GM18868 (cell line): ENCODE data around the gene C1QBP.
"Not testable (repeated sequence)": the region's sequence is repeated elsewhere in the genome, so short reads cannot be mapped to it uniquely, and the experiment has no call there.

ENCODE experiments used
- ATAC-seq: cut with Tn5 transposase; IDR thresholded peaks from one replicate; pipeline ENCODE4 v1.9.1; 2021; ENCODE audit warnings: mild to moderate bottlenecking, moderate library complexity; ENCODE audit not compliant: unreplicated experiment

Gene C1QBP

GRCh38 chr17:5434984-5435383 is 4.0 kb downstream of the C1QBP start:
- no peak for ATAC-seq

- ATAC-seq = no peak
Measured at GRCh38 chr17:5431949-5432556, 6.9 kb downstream of the C1QBP start.

- not testable (repeated sequence) for ATAC-seq
Measured at GRCh38 chr17:5431234-5431633, 7.7 kb downstream of the C1QBP start.

- no peak for ATAC-seq
Measured at GRCh38 chr17:5430413-5430999, 8.4 kb downstream of the C1QBP start.

- ATAC-seq = no peak
Measured at GRCh38 chr17:5429191-5429887, 9.6 kb downstream of the C1QBP start.

GRCh38 chr17:5425826-5426225 is 13.1 kb downstream of the C1QBP start:
- no peak for ATAC-seq

- no peak for ATAC-seq
Measured at GRCh38 chr17:5424909-5425308, 14.0 kb downstream of the C1QBP start.

- ATAC-seq = no peak
Measured at GRCh38 chr17:5422505-5422904, 16.4 kb downstream of the C1QBP start.

- peak; percentile 56 for ATAC-seq
Measured at GRCh38 chr17:5419959-5420653, 18.8 kb downstream of the C1QBP start, which contains the start of gene RPAIN. RPAIN (plus strand) TSS chr17:5420182; CDS start chr17:5420211, 29 bp downstream.

- ATAC-seq = peak; percentile 92
Measured at GRCh38 chr17:5419356-5419958, 19.5 kb downstream of the C1QBP start, which contains the start of gene NUP88. NUP88 (minus strand) TSS chr17:5419662; CDS start chr17:5419650, 12 bp downstream.

- ATAC-seq = peak; percentile 20
Measured at GRCh38 chr17:5418858-5419355, 20.0 kb downstream of the C1QBP start.

GRCh38 chr17:5416901-5417300 is 22.1 kb downstream of the C1QBP start:
- ATAC-seq = no peak

GRCh38 chr17:5413682-5414081 is 25.3 kb downstream of the C1QBP start:
- no peak for ATAC-seq

- ATAC-seq = no peak
Measured at GRCh38 chr17:5410594-5411272, 28.2 kb downstream of the C1QBP start.

- ATAC-seq = no peak
Measured at GRCh38 chr17:5408186-5408585, 30.8 kb downstream of the C1QBP start.

GRCh38 chr17:5405400-5405799 is 33.6 kb downstream of the C1QBP start:
- ATAC-seq = no peak

GRCh38 chr17:5399767-5400166 is 39.2 kb downstream of the C1QBP start:
- ATAC-seq = no peak

- ATAC-seq = no peak
Measured at GRCh38 chr17:5396612-5397011, 42.3 kb downstream of the C1QBP start.

- ATAC-seq = no peak
Measured at GRCh38 chr17:5391678-5392077, 47.3 kb downstream of the C1QBP start.
